CD14-positive monocyte (primary cell): ENCODE measurements around the gene SGK1. TPM values are rescaled to one million over a fixed set of nuclear protein-coding genes. Genes with fewer than 3 reads are reported as not detected.

Source experiments
- DNase-seq, 3 donors: peaks; one replicate each; pipeline ENCODE4 v3.0.0-alpha.2; 2011 to 2022
- H2AFZ ChIP-seq: 2 replicates; pipeline ENCODE4 v1.6.0; 2012; ENCODE audit warnings: mild to moderate bottlenecking, low read depth, low read length, inconsistent platforms; ENCODE audit not compliant: insufficient read depth, poor library complexity, severe bottlenecking
- H3K27ac ChIP-seq, 2 donors: 1 replicate in 1 of 2; 2 replicates in 1 of 2; pipeline ENCODE4 v1.5.1; 2012 to 2013; ENCODE audit warnings: low read length in 2 of 2, control low read depth in 1 of 2, inconsistent platforms in 1 of 2, low read depth in 1 of 2, mild to moderate bottlenecking in 1 of 2
- H3K27me3 ChIP-seq, 2 donors: one replicate each; pipeline versions ENCODE4 v1.6.0 to v1.6.1; 2011 to 2013; ENCODE audit warnings: low read length in 2 of 2; ENCODE audit not compliant: control insufficient read depth in 2 of 2, insufficient read depth in 2 of 2
- H3K36me3 ChIP-seq, 2 donors: replicated peaks in 1 of 2; 1 replicate in 1 of 2; 2 replicates in 1 of 2; pipeline versions ENCODE4 v1.5.1 to v1.6.1; 2012 to 2013; ENCODE audit warnings: low read length in 2 of 2, control low read depth in 1 of 2, inconsistent platforms in 1 of 2, mild to moderate bottlenecking in 1 of 2; ENCODE audit not compliant: insufficient read depth in 2 of 2, control insufficient read depth in 1 of 2
- H3K4me1 ChIP-seq, 2 donors: 1 replicate in 1 of 2; 2 replicates in 1 of 2; pipeline versions ENCODE4 v1.5.1 to v1.6.1; 2012 to 2013; ENCODE audit warnings: low read length in 2 of 2, control low read depth in 1 of 2, inconsistent platforms in 1 of 2, mild to moderate bottlenecking in 1 of 2, moderate library complexity in 1 of 2; ENCODE audit not compliant: insufficient read depth in 2 of 2, control insufficient read depth in 1 of 2
- H3K4me2 ChIP-seq: replicated peaks from 2 replicates; pipeline ENCODE3; 2012; ENCODE audit warnings: low read length, moderate library complexity, mild to moderate bottlenecking; ENCODE audit not compliant: poor library complexity, severe bottlenecking; ENCODE audit errors: extremely low read depth
- H3K4me3 ChIP-seq, 3 experiments: fragments of 200-600 bp in 1 of 3; sonication (generic) in 1 of 3; replicated peaks in 1 of 3; 1 replicate in 2 of 3; 2 replicates in 1 of 3; pipeline ENCODE4 v1.5.1; 2011 to 2013; ENCODE audit warnings: low read length in 3 of 3, mild to moderate bottlenecking in 3 of 3, control low read depth in 2 of 3, low read depth in 2 of 3, inconsistent platforms in 1 of 3, moderate library complexity in 1 of 3
- H3K79me2 ChIP-seq: 2 replicates; pipeline ENCODE4 v1.6.0; 2012; ENCODE audit warnings: mild to moderate bottlenecking, control low read depth, inconsistent platforms, low read length, moderate library complexity; ENCODE audit not compliant: insufficient read depth
- H3K9ac ChIP-seq: 2 replicates; pipeline ENCODE4 v1.6.0; 2017; ENCODE audit warnings: low read length, mild to moderate bottlenecking; ENCODE audit not compliant: insufficient read depth, poor library complexity, severe bottlenecking
- H3K9me3 ChIP-seq, 2 donors: replicated peaks in 1 of 2; 1 replicate in 1 of 2; 2 replicates in 1 of 2; pipeline versions ENCODE4 v1.5.1 to v1.6.1; 2012 to 2013; ENCODE audit warnings: low read length in 2 of 2, control low read depth in 1 of 2; ENCODE audit not compliant: control insufficient read depth in 1 of 2, insufficient read depth in 1 of 2
- H4K20me1 ChIP-seq: 2 replicates; pipeline ENCODE4 v1.6.0; 2012; ENCODE audit warnings: mild to moderate bottlenecking, low read length, control low read depth, moderate library complexity; ENCODE audit not compliant: insufficient read depth
- H3K27ac Mint-ChIP-seq, 7 donors: one replicate each; pipeline ENCODE4 v1.8.0; 2020; ENCODE audit warnings: mild to moderate bottlenecking in 7 of 7, mixed read lengths in 7 of 7, moderate library complexity in 6 of 7, inconsistent platforms in 2 of 7
- H3K27me3 Mint-ChIP-seq, 3 donors: one replicate each; pipeline ENCODE4 v1.8.0; 2021 to 2022; ENCODE audit warnings: low read depth in 3 of 3, mild to moderate bottlenecking in 3 of 3, mixed read lengths in 3 of 3, moderate library complexity in 3 of 3, inconsistent platforms in 1 of 3
- H3K36me3 Mint-ChIP-seq, 2 donors: one replicate each; pipeline ENCODE4 v1.8.0; 2020; ENCODE audit warnings: mixed read lengths in 2 of 2, inconsistent platforms in 1 of 2, mild to moderate bottlenecking in 1 of 2
- H3K4me1 Mint-ChIP-seq: one replicate; pipeline ENCODE4 v1.8.0; 2020; ENCODE audit warnings: mild to moderate bottlenecking, mixed read lengths
- H3K4me3 Mint-ChIP-seq, 2 donors: one replicate each; pipeline ENCODE4 v1.8.0; 2020; ENCODE audit warnings: mild to moderate bottlenecking in 2 of 2, mixed read lengths in 2 of 2, moderate library complexity in 1 of 2
- H3K9me3 Mint-ChIP-seq, 7 donors: one replicate each; pipeline ENCODE4 v1.8.0; 2020 to 2022; ENCODE audit warnings: mixed read lengths in 7 of 7, mild to moderate bottlenecking in 6 of 7, moderate library complexity in 6 of 7, inconsistent platforms in 2 of 7
- WGBS: methylation state at CpG from one replicate; pipeline ENCODE4 v1.1.5; 2013; ENCODE audit warnings: missing lambda C conversion rate; ENCODE audit not compliant: insufficient coverage; 5-methylcytosine and 5-hydroxymethylcytosine counted together
- intact Hi-C, 2 donors: fragments of 100-400 bp; cut with micrococcal nuclease; formaldehyde crosslinking; loops; one replicate each; pipeline versions ENCODE4 v1.15.0 to v1.15.1; 2023
- polyA plus RNA-seq, 3 donors: library from polyadenylated mRNA; depleted of rRNA in 1 of 3; unstranded in 2 of 3; stranded (reverse) in 1 of 3; fragments of 300-500 nt in 2 of 3; fragments of >200 nt in 1 of 3; fragmentation: Illumina TruSeq in 2 of 3; gene quantifications; 1 replicate in 2 of 3; 2 replicates in 1 of 3; pipeline ENCODE4 v1.2.3, GENCODE V29; 2012 to 2021
- TF ChIP-seq, protein P1 (sequence below): fragments of 200-600 bp; IDR thresholded peaks from one replicate; pipeline ENCODE4 v1.8.0; 2022; ENCODE audit warnings: antibody characterized with exemption, mild to moderate bottlenecking

SGK1 gene
- polyA plus RNA-seq, 3 donors: 373 to 419 (median 407) TPM

DNA sequence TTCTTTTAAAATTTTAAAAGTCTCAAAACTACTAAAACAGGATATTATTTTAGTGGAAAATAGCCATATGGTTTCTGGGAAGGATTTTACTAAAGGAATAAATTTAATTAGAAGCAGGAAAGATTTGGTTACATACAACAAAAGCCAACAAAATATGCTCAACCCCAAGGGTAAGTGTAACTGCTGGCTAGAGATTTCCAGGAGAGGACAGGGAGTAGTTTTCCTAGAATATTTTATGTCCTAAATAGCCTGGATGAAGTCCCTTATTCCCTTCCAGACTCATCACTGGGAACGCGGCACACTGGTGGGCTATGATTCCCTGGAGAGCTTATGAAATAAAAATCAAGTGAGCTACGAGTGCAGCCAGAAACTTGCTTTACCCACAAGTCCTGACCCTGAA lies 66.6 kb downstream of the SGK1 start:
- Mint-ChIP-seq H3K27me3 (peaks cover 0 to 3% (median 1%) of the 10 kb centered on the region in 3 donors), H3K4me1 (peaks cover 39% of the 10 kb centered on the region), H3K27ac (no peak overlapping the region), H3K36me3 (peaks cover 0 to 2% of the 10 kb centered on the region in 2 donors), H3K4me3 (no peak overlapping the region), H3K9me3 (peaks cover 0 to 2% (median 0%) of the 10 kb centered on the region in 7 donors)
- Histone ChIP-seq H3K4me1 (peaks cover 19 to 33% of the 10 kb centered on the region in 2 donors), H4K20me1 (no peaks in the 10 kb centered on the region), H3K9me3 (no peaks in the 10 kb centered on the region), H2AFZ (no peak overlapping the region), H3K27ac (no peak overlapping the region), H3K9ac (no peak overlapping the region), H3K27me3 (no peaks in the 10 kb centered on the region), H3K36me3 (no peaks in the 10 kb centered on the region), H3K79me2 (no peaks in the 10 kb centered on the region), H3K4me3 (no peak overlapping the region), H3K4me2 (no peak overlapping the region)
- no CpG with 5 or more reads among the region's 3 CpGs for WGBS
- DNase-seq: no peak
- TF ChIP-seq, protein P1, sequence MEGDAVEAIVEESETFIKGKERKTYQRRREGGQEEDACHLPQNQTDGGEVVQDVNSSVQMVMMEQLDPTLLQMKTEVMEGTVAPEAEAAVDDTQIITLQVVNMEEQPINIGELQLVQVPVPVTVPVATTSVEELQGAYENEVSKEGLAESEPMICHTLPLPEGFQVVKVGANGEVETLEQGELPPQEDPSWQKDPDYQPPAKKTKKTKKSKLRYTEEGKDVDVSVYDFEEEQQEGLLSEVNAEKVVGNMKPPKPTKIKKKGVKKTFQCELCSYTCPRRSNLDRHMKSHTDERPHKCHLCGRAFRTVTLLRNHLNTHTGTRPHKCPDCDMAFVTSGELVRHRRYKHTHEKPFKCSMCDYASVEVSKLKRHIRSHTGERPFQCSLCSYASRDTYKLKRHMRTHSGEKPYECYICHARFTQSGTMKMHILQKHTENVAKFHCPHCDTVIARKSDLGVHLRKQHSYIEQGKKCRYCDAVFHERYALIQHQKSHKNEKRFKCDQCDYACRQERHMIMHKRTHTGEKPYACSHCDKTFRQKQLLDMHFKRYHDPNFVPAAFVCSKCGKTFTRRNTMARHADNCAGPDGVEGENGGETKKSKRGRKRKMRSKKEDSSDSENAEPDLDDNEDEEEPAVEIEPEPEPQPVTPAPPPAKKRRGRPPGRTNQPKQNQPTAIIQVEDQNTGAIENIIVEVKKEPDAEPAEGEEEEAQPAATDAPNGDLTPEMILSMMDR: no peak
- intact Hi-C loops: no loop called here

- TF ChIP-seq, protein P1: no peak
Observed at GRCh38 chr6:134250776-134251175, 67.1 kb downstream of the SGK1 start.

More at GRCh38 chr6:134250776-134251175, 67.1 kb downstream of the SGK1 start:
- Mint-ChIP-seq H3K36me3 (peaks cover 0 to 2% of the 10 kb centered on the region in 2 donors), H3K27me3 (peaks cover 0 to 3% (median 1%) of the 10 kb centered on the region in 3 donors), H3K4me3 (no peak overlapping the region), H3K27ac (no peak overlapping the region), H3K9me3 (peaks cover 0 to 2% (median 0%) of the 10 kb centered on the region in 7 donors), H3K4me1 (peaks cover 44% of the 10 kb centered on the region)
- H3K4me3 ChIP-seq: no peak overlapping the region
- no peaks in the 10 kb centered on the region for H3K79me2 ChIP-seq
- 100% methylated on average over 2 of the region's 2 CpGs for WGBS
- no peak overlapping the region for H3K27ac ChIP-seq
- H3K9ac ChIP-seq: no peak overlapping the region
- no peaks in the 10 kb centered on the region for H3K9me3 ChIP-seq
- H3K4me2 ChIP-seq: no peak overlapping the region
- no peaks in the 10 kb centered on the region for H3K36me3 ChIP-seq
- no peak overlapping the region for H2AFZ ChIP-seq
- no peaks in the 10 kb centered on the region for H3K27me3 ChIP-seq
- intact Hi-C loops: no loop called here
- H3K4me1 ChIP-seq: peaks cover 25 to 39% of the 10 kb centered on the region in 2 donors
- no peak for DNase-seq
- H4K20me1 ChIP-seq: no peaks in the 10 kb centered on the region
